Nephron progenitor cell (in vitro differentiated cells): ENCODE results near the gene PPP1R16B.

Experiments used
- DNase-seq: peaks from one replicate; pipeline ENCODE4 v3.0.0; 2021
- H3K27ac Mint-ChIP-seq: 2 replicates; pipeline ENCODE4 v1.8.0; 2021; ENCODE audit warnings: mild to moderate bottlenecking, moderate library complexity, mixed read lengths
- H3K27me3 Mint-ChIP-seq: 2 replicates; pipeline ENCODE4 v1.8.0; 2021; ENCODE audit warnings: mild to moderate bottlenecking, low read depth, mixed read lengths; ENCODE audit not compliant: poor library complexity
- H3K36me3 Mint-ChIP-seq: 2 replicates; pipeline ENCODE4 v1.8.0; 2021; ENCODE audit warnings: low read depth, mixed read lengths
- H3K4me1 Mint-ChIP-seq: 2 replicates; pipeline ENCODE4 v1.8.0; 2021; ENCODE audit warnings: mixed read lengths
- H3K4me3 Mint-ChIP-seq: 2 replicates; pipeline ENCODE4 v1.8.0; 2021; ENCODE audit warnings: mild to moderate bottlenecking, moderate library complexity, mixed read lengths
- H3K9me3 Mint-ChIP-seq: 2 replicates; pipeline ENCODE4 v1.8.0; 2021; ENCODE audit warnings: mild to moderate bottlenecking, moderate library complexity, mixed read lengths
- CTCF ChIP-seq: fragments of 200-600 bp; sonication (generic); IDR thresholded peaks from 2 replicates; pipeline ENCODE4 v1.5.0; 2021; ENCODE audit warnings: antibody characterized with exemption

The PPP1R16B gene

GRCh38 chr20:38888059-38888831 lies 82.7 kb downstream of the PPP1R16B start:
- no peak for DNase-seq
- no peaks in the 10 kb centered on the region for H3K4me1 Mint-ChIP-seq
- H3K9me3 Mint-ChIP-seq: no peaks in the 10 kb centered on the region
- H3K27me3 Mint-ChIP-seq: peaks cover 44% of the 10 kb centered on the region
- H3K36me3 Mint-ChIP-seq: no peaks in the 10 kb centered on the region
- no peak overlapping the region for H3K27ac Mint-ChIP-seq
- TF ChIP-seq CTCF: no peak
- no peak overlapping the region for H3K4me3 Mint-ChIP-seq

GRCh38 chr20:38889050-38889449 lies 83.6 kb downstream of the PPP1R16B start:
- Mint-ChIP-seq H3K4me1 (no peaks in the 10 kb centered on the region), H3K9me3 (no peaks in the 10 kb centered on the region), H3K36me3 (no peaks in the 10 kb centered on the region), H3K27me3 (peaks cover 40% of the 10 kb centered on the region), H3K4me3 (no peak overlapping the region), H3K27ac (no peak overlapping the region)
- no peak for TF ChIP-seq CTCF
- DNase-seq: no peak

GRCh38 chr20:38889792-38890496 lies 84.4 kb downstream of the PPP1R16B start:
- no peaks in the 10 kb centered on the region for H3K36me3 Mint-ChIP-seq
- no peak for DNase-seq
- no peak for TF ChIP-seq CTCF
- H3K4me1 Mint-ChIP-seq: peaks cover 8% of the 10 kb centered on the region
- peaks cover 41% of the 10 kb centered on the region for H3K27me3 Mint-ChIP-seq
- H3K4me3 Mint-ChIP-seq: no peak overlapping the region
- H3K27ac Mint-ChIP-seq: no peak overlapping the region
- H3K9me3 Mint-ChIP-seq: no peaks in the 10 kb centered on the region

- DNase-seq: no peak
- Mint-ChIP-seq H3K4me1 (peaks cover 8% of the 10 kb centered on the region), H3K36me3 (no peaks in the 10 kb centered on the region), H3K9me3 (no peaks in the 10 kb centered on the region), H3K4me3 (no peak overlapping the region), H3K27ac (no peak overlapping the region), H3K27me3 (peaks cover 42% of the 10 kb centered on the region)
- TF ChIP-seq CTCF: no peak
Observed at GRCh38 chr20:38890497-38890818, 85.0 kb downstream of the PPP1R16B start.

- TF ChIP-seq CTCF: no peak
- no peak for DNase-seq
- peaks cover 8% of the 10 kb centered on the region for H3K4me1 Mint-ChIP-seq
- H3K36me3 Mint-ChIP-seq: no peaks in the 10 kb centered on the region
- H3K4me3 Mint-ChIP-seq: no peak overlapping the region
- H3K9me3 Mint-ChIP-seq: no peaks in the 10 kb centered on the region
- peaks cover 59% of the 10 kb centered on the region for H3K27me3 Mint-ChIP-seq
- no peak overlapping the region for H3K27ac Mint-ChIP-seq
Observed at GRCh38 chr20:38892091-38892981, 86.8 kb downstream of the PPP1R16B start.
